Bronchial epithelial cell (primary cell): ENCODE data around the gene RND1. TPM values are rescaled to one million over a fixed set of nuclear protein-coding genes. Genes with fewer than 3 reads are reported as not detected.

Experiments
- DNase-seq: peaks from one replicate; pipeline ENCODE4 v3.0.0-alpha.2; 2010; ENCODE audit warnings: low read depth
- FAIRE-seq: peaks from 2 replicates; lab custom pipeline; 2011; peaks lifted over from hg19 to GRCh38; lab: Jason Lieb, UNC
- H3K27me3 ChIP-seq: 2 replicates; pipeline ENCODE4 v1.5.1; 2011; ENCODE audit warnings: low read length; ENCODE audit not compliant: control insufficient read depth, insufficient read depth
- H3K36me3 ChIP-seq: 2 replicates; pipeline ENCODE4 v1.5.1; 2011; ENCODE audit warnings: low read length; ENCODE audit not compliant: control insufficient read depth, insufficient read depth
- H3K4me3 ChIP-seq: 2 replicates; pipeline ENCODE4 v1.5.1; 2011; ENCODE audit warnings: mild to moderate bottlenecking, low read depth, low read length, control low read depth
- total RNA-seq: library from RNA; depleted of rRNA; stranded (reverse); fragments of >200 nt; gene quantifications from 2 replicates; pipeline ENCODE4 v1.2.1, GENCODE V29; 2014
- TF ChIP-seq, protein P1 (sequence below): IDR thresholded peaks from 2 replicates; pipeline ENCODE4 v1.5.1; 2011; ENCODE audit warnings: mild to moderate bottlenecking, moderate library complexity, low read length, control low read depth, inconsistent platforms; ENCODE audit not compliant: insufficient read depth, severe bottlenecking

RND1 gene
- total RNA-seq, 1 donor from 2014 or later: 2.9 TPM

- Histone ChIP-seq H3K36me3 (peaks cover 31% of the 10 kb centered on the region), H3K27me3 (no peaks in the 10 kb centered on the region), H3K4me3 (no peak overlapping the region)
- DNase-seq (no peak), FAIRE-seq (no peak)
- TF ChIP-seq, protein P1, sequence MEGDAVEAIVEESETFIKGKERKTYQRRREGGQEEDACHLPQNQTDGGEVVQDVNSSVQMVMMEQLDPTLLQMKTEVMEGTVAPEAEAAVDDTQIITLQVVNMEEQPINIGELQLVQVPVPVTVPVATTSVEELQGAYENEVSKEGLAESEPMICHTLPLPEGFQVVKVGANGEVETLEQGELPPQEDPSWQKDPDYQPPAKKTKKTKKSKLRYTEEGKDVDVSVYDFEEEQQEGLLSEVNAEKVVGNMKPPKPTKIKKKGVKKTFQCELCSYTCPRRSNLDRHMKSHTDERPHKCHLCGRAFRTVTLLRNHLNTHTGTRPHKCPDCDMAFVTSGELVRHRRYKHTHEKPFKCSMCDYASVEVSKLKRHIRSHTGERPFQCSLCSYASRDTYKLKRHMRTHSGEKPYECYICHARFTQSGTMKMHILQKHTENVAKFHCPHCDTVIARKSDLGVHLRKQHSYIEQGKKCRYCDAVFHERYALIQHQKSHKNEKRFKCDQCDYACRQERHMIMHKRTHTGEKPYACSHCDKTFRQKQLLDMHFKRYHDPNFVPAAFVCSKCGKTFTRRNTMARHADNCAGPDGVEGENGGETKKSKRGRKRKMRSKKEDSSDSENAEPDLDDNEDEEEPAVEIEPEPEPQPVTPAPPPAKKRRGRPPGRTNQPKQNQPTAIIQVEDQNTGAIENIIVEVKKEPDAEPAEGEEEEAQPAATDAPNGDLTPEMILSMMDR: no peak
Observed at GRCh38 chr12:48828841-48829575, 36.7 kb downstream of the RND1 start.

GRCh38 chr12:48828293-48828692 lies 37.4 kb downstream of the RND1 start:
- FAIRE-seq: peak; percentile 73
- Histone ChIP-seq H3K27me3 (no peaks in the 10 kb centered on the region), H3K36me3 (peaks cover 28% of the 10 kb centered on the region), H3K4me3 (no peak overlapping the region)
- no peak for DNase-seq
- TF ChIP-seq, protein P1: no peak

DNA sequence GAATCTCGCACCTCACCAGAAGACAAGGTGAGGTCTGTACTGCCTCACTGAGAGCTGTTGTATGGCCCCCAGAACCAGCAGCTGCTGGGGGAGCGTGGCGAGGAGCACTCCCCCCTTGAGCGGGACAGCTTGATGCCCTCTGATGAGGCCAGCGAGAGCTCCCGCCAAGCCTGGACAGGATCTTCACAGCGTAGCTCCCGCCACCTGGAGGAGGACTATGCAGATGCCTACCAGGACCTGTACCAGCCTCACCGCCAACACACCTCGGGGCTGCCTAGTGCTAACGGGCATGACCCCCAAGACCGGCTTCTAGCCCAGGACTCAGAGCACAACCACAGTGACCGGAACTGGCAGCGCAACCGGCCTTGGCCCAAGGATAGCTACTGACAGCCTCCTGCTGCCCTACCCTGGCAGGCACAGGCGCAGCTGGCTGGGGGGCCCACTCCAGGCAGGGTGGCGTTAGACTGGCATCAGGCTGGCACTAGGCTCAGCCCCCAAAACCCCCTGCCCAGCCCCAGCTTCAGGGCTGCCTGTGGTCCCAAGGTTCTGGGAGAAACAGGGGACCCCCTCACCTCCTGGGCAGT lies 38.1 kb downstream of the RND1 start:
- DNase-seq: no peak
- Histone ChIP-seq H3K27me3 (no peaks in the 10 kb centered on the region), H3K36me3 (peaks cover 22% of the 10 kb centered on the region), H3K4me3 (no peak overlapping the region)
- TF ChIP-seq, protein P1: no peak
- no peak for FAIRE-seq

DNA sequence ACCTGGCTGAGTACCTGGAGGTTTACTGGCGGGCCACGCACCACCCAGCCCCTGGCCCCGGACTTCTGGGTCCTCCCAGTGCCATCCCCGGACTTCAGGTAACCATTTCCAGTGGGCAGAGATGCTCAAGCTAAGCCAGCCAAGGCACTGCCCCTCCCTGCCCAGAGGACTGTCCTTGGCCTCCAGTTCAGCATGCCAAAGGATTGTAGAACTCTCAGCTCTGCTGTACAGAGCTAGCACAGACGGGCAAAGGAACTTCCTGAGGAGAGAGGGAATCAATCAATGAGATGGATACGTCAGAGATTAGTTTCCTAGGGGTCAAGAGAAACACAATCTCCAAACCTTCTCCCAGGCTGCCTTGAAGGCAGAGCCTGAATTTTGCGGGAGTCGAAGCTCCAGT lies 38.6 kb downstream of the RND1 start:
- DNase-seq (no peak), FAIRE-seq (no peak)
- Histone ChIP-seq H3K4me3 (no peak overlapping the region), H3K27me3 (no peaks in the 10 kb centered on the region), H3K36me3 (peaks cover 17% of the 10 kb centered on the region)
- TF ChIP-seq, protein P1: no peak

- peak; percentile 75 for FAIRE-seq
- H3K36me3 ChIP-seq: peaks cover 15% of the 10 kb centered on the region
- peak; percentile 84 for DNase-seq
- TF ChIP-seq, protein P1: no peak
- no peaks in the 10 kb centered on the region for H3K27me3 ChIP-seq
- no peak overlapping the region for H3K4me3 ChIP-seq
Observed at GRCh38 chr12:48826209-48826855, 39.3 kb downstream of the RND1 start.
